Osteocyte (in vitro differentiated cells): Measurements from ENCODE around the gene CPLANE2. TPM values are rescaled to one million over a fixed set of nuclear protein-coding genes. Genes with fewer than 3 reads are reported as not detected.
"Not testable (repeated sequence)": the region's sequence is repeated elsewhere in the genome, so short reads cannot be mapped to it uniquely, and the experiment has no call there.

ENCODE experiments used
- DNase-seq: peaks from one replicate; pipeline ENCODE4 v3.0.0; 2021; ENCODE audit warnings: mixed read lengths; ENCODE audit not compliant: unreplicated experiment; ENCODE audit errors: extremely low spot score
- H3K27ac Mint-ChIP-seq: one replicate; pipeline ENCODE4 v1.8.0; 2021; ENCODE audit warnings: mild to moderate bottlenecking, mixed read lengths; ENCODE audit not compliant: unreplicated experiment
- H3K27me3 Mint-ChIP-seq: one replicate; pipeline ENCODE4 v1.8.0; 2021; ENCODE audit warnings: mixed read lengths; ENCODE audit not compliant: unreplicated experiment
- H3K36me3 Mint-ChIP-seq: one replicate; pipeline ENCODE4 v1.8.0; 2021; ENCODE audit warnings: mixed read lengths; ENCODE audit not compliant: unreplicated experiment
- H3K4me1 Mint-ChIP-seq: one replicate; pipeline ENCODE4 v1.8.0; 2021; ENCODE audit warnings: mixed read lengths; ENCODE audit not compliant: unreplicated experiment
- H3K4me3 Mint-ChIP-seq: one replicate; pipeline ENCODE4 v1.8.0; 2021; ENCODE audit warnings: mild to moderate bottlenecking, moderate library complexity, mixed read lengths; ENCODE audit not compliant: unreplicated experiment
- H3K9me3 Mint-ChIP-seq: one replicate; pipeline ENCODE4 v1.8.0; 2021; ENCODE audit warnings: mixed read lengths; ENCODE audit not compliant: unreplicated experiment
- total RNA-seq: library from RNA; stranded (reverse); gene quantifications from 2 replicates; pipeline ENCODE4 v1.2.1, GENCODE V29; 2021
- TF ChIP-seq, protein P1 (sequence below): fragments of 200-600 bp; sonication (generic); IDR thresholded peaks from 2 replicates; pipeline ENCODE4 v1.5.0; 2021; ENCODE audit warnings: antibody characterized with exemption, mild to moderate bottlenecking, moderate library complexity

Gene CPLANE2
- total RNA-seq, 1 donor from 2014 or later, result 11.8 TPM

DNA sequence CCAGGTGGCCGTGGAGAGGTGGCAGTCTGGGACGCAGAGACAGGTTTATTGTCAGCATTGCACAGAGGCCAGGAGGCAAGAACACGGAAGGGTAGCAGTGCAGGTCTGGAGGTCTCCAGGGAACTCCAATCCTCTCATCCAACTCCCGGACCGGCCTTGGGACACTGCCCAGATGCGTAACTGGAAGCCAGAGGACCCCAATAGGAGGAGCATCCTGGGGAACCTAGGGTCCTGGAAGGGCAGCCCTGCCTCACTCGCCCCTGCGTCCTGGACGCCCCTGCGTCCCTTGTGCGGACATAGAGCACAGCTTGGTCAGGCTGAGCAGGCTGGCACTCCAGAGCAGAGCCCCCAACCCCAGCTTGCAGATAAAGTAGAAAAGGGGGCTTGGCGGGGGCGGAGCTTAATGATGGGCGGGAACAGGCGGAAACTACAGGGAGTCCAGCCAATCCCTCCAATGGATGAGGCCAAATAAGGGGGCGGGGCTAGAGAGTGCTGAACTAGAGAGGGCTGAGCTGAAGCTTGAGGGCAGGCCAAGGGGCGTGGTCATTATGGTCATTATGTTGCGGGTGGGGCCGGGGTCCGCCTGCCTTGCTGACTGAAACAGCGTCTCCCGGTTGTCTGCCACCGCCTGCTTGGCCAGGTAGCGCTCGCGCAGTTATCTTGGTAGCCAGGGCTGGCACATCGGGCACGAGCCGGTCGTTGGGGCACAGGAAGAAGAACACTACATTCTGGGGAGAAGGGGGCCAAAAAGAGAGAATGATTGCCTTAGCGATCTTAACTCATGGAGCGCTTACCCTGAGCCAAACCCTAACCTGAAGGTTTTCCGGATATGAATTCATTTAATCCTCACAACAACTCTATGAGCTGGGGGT is 20.9 kb downstream of the CPLANE2 start:
- H3K4me3 Mint-ChIP-seq, result peak overlapping the region; percentile 79
- DNase-seq, result no peak
- H3K27me3 Mint-ChIP-seq, result peaks cover under 1% of the 10 kb centered on the region
- no peaks in the 10 kb centered on the region for H3K36me3 Mint-ChIP-seq
- no peaks in the 10 kb centered on the region for H3K9me3 Mint-ChIP-seq
- no peak overlapping the region for H3K27ac Mint-ChIP-seq
- H3K4me1 Mint-ChIP-seq, result peaks cover 20% of the 10 kb centered on the region
- TF ChIP-seq, protein P1, sequence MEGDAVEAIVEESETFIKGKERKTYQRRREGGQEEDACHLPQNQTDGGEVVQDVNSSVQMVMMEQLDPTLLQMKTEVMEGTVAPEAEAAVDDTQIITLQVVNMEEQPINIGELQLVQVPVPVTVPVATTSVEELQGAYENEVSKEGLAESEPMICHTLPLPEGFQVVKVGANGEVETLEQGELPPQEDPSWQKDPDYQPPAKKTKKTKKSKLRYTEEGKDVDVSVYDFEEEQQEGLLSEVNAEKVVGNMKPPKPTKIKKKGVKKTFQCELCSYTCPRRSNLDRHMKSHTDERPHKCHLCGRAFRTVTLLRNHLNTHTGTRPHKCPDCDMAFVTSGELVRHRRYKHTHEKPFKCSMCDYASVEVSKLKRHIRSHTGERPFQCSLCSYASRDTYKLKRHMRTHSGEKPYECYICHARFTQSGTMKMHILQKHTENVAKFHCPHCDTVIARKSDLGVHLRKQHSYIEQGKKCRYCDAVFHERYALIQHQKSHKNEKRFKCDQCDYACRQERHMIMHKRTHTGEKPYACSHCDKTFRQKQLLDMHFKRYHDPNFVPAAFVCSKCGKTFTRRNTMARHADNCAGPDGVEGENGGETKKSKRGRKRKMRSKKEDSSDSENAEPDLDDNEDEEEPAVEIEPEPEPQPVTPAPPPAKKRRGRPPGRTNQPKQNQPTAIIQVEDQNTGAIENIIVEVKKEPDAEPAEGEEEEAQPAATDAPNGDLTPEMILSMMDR, result no peak

DNA sequence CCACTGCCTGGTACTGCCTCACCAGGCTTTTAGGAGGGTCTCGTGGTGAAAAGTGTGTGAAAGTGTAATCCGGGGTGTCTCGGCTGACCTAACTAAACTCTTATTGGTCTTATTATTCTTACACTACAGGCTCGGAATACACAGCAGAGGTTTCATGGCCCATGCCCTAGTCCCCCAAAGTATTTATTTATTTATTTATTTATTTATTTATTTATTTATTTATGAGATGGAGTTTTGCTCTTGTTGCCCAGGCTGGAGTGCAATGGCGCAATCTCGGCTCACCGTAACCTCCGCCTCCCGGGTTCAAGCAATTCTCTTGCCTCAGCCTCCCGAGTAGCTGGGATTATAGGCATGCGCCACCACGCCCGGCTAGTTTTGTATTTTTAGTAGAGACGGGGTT is 21.7 kb downstream of the CPLANE2 start:
- H3K4me3 Mint-ChIP-seq, H3K9me3 Mint-ChIP-seq, H3K27ac Mint-ChIP-seq, H3K27me3 Mint-ChIP-seq, H3K36me3 Mint-ChIP-seq, DNase-seq: not testable (repeated sequence)
- H3K4me1 Mint-ChIP-seq, result peaks cover 24% of the 10 kb centered on the region

DNA sequence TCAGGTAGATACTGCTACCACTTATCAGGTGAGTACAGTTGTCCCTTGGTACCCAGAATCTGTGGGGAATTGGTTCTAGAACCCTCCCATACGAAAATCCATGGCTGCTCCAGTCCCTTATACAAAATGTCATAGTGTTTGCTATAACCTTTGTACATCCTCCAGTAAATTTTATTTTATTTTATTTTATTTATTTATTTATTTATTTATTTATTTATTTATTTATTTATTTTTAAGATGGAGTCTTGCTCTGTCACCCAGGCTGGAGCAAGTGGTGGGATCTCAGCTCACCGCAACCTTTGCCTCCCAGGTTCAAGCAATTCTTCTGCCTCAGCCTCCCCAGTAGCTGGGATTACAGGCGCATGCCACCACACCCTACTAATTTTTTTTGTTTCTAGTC is 23.4 kb downstream of the CPLANE2 start:
- not testable (repeated sequence) for H3K27me3 Mint-ChIP-seq, H3K27ac Mint-ChIP-seq, DNase-seq, H3K36me3 Mint-ChIP-seq, H3K9me3 Mint-ChIP-seq, H3K4me3 Mint-ChIP-seq
- H3K4me1 Mint-ChIP-seq, result peaks cover 33% of the 10 kb centered on the region

DNA sequence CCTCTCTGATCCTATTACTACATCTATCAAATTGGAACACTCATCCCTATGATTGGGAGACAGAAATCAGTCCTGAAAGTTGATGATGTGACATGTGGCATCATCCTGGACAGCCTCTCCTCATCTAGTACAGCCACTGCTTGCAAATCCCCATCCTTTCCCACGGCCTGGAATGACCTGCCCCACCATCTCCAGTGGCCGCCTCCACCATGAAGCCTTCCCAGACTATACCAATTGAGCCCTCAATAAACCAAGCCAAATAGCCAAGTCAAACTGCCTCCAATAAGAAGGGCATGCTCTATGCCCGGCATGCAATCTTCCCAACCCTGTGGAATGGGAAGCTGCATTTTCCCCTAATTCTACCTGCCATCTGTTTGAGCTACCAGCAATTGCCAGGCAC is 24.0 kb downstream of the CPLANE2 start:
- DNase-seq, result no peak
- Mint-ChIP-seq H3K27me3 (no peaks in the 10 kb centered on the region), H3K9me3 (no peaks in the 10 kb centered on the region), H3K36me3 (no peaks in the 10 kb centered on the region), H3K4me1 (peaks cover 32% of the 10 kb centered on the region), H3K4me3 (no peak overlapping the region), H3K27ac (no peak overlapping the region)
- TF ChIP-seq, protein P1, result no peak

DNA sequence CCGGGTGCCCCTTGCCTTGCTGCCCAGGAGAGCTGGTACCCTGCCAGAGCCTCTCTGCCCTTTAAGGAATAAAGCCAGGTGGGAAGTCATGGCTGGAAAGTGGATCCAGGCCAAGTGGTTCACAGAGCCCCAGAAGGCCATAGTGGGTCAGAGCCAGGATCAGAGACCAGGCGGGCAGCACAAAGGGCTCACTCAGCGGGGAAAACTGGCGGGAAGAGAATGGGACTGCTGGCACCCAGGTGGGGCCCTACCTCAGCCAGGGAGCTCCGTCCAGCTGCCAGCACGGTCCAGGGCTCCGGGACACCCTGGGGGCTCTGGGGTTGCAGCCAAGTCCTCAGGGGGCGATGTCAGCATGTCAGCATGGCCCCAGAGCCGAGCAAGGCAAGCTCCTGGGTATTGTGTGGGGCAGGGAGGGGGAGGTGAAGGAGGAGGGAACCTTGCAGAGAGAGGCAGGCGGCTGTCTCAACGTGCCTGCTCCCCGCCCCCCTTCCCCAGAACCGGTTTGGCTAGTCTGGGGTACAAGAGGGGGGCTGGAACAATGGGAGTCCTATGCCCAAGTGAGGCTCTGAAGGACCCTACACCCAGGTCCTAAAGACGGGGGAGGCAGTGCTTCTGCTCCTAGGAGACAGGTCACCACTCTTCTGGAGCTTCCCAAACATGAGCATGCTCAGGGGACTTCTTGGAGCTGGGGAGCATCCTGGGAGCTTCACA is 24.6 kb downstream of the CPLANE2 start, which contains the start of gene ARHGEF19:
Gene ARHGEF19 (minus strand): TSS at position 402 of the 711 bp plus-strand sequence. CDS start 3,598 bp downstream, outside the sequence.
- Mint-ChIP-seq H3K27me3 (no peaks in the 10 kb centered on the region), H3K27ac (no peak within 1 kb of the TSS), H3K4me1 (peaks cover 26% of the 10 kb centered on the region), H3K9me3 (no peaks in the 10 kb centered on the region), H3K36me3 (no peaks in the 10 kb centered on the region), H3K4me3 (no peak within 1 kb of the TSS)
- DNase-seq, result no peak
- TF ChIP-seq, protein P1, result no peak

DNA sequence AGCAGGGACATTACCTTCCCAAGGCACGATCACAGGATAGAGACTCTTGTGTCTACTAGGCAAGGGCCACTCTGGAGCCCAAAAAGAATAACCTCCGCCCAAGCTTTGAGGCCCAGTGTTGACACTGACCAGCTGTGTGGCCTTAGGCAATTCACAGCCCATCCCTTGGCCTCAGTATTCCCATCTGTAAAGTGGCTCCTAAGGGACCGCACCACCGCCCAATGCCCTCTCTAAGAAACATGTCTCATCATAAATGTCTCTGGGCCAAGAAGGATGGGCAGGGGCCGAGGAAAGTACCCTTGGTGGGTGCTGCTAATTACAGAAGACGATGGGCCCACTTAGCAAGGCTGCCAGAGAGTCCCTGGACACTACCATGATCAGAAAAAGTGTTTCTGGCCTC is 25.2 kb downstream of the CPLANE2 start:
- peaks cover 26% of the 10 kb centered on the region for H3K4me1 Mint-ChIP-seq
- H3K9me3 Mint-ChIP-seq, result no peaks in the 10 kb centered on the region
- TF ChIP-seq, protein P1, result no peak
- DNase-seq, result no peak
- no peak overlapping the region for H3K4me3 Mint-ChIP-seq
- no peaks in the 10 kb centered on the region for H3K27me3 Mint-ChIP-seq
- no peak overlapping the region for H3K27ac Mint-ChIP-seq
- H3K36me3 Mint-ChIP-seq, result no peaks in the 10 kb centered on the region
